Activated CD4-positive, alpha-beta T cell treated with anti-CD3 and anti-CD28 coated beads, Interleukin-2, amount 50 U/mL, for 4 hours (primary cell): ENCODE results near the gene GPD1.
A peak's percentile ranks its signal among the peaks of the same experiment; 100 is the strongest.

Experiments used
- DNase-seq, 2 experiments: peaks; one replicate each; pipeline ENCODE4 v3.0.0-alpha.2; 2020

GPD1 gene

GRCh38 chr12:50103767-50104321 lies at the start of gene GPD1:
Gene GPD1 (plus strand): TSS chr12:50104008. CDS start chr12:50104051, 43 bp downstream.
- no peak for DNase-seq

- DNase-seq = peak; percentile 46 to 56
Measured at GRCh38 chr12:50055831-50056638, 47.8 kb upstream of the GPD1 start.

GRCh38 chr12:50056639-50056976 lies 47.2 kb upstream of the GPD1 start:
- no peak for DNase-seq

DNA sequence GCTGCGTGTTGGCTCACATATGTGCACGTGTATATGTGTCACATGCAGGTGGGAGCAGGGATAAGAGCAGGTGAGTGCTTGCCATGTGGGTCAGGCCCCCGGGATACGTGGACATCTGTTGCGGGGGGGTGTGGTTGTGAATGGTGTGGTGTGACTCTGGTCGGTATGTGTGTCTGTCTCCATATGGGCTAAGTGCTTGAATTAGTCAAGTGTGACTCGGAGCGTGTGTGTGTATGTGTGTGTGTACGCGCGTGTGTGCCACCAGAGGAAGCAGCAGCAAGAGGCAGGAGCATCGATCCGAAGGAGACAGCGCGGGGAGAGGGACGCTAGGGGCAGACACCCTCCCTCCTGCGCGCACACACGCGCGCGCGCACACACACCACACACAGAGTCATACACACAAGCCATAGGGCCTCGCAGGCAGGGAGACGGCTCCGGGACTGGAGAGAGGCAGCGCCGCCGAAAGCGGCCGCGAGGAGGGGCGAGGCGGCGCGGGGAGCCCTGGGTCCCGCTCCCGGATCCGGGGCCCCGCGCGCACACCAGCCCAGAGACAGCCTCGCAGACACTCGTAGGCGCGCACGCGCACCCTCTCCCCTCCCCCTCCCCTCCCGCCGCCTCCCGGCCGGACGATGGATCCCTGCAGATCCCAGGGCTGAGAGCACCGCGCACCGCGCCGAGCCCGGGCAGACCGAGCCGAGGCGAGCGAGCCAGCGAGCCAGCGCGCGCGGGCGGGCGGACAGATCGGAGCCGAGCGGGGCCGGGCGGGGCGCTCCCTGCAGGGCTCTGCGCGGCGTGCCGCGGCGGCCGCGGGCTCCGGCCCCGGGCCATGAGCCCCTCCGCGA lies 46.6 kb upstream of the GPD1 start, which contains the start of gene ASIC1:
Gene ASIC1, plus strand, starts transcription at position 597 of the 842 bp plus-strand sequence. CDS start 1,171 bp downstream, outside the sequence.
- DNase-seq = peak; percentile 38 to 42

- no peak for DNase-seq
Measured at GRCh38 chr12:50057896-50058670, 45.7 kb upstream of the GPD1 start.

DNA sequence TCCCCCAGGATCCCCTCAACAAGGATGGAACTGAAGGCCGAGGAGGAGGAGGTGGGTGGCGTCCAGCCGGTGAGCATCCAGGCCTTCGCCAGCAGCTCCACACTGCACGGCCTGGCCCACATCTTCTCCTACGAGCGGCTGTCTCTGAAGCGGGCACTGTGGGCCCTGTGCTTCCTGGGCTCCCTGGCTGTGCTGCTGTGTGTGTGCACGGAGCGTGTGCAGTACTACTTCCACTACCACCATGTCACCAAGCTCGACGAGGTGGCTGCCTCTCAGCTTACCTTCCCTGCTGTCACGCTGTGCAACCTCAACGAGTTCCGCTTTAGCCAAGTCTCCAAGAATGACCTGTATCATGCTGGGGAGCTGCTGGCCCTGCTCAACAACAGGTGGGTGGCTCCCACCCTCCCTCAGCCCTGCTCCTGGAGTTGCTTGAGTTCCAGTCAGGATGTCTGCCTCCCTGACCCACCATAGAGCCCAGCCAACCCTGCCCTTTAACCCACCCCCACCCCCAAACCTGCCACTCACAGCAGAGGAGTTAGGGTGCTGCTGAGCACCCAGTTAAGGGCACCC lies 45.0 kb upstream of the GPD1 start:
- no peak for DNase-seq

- DNase-seq = peak; percentile 29 to 37
Measured at GRCh38 chr12:50059440-50060119, 44.2 kb upstream of the GPD1 start.

DNA sequence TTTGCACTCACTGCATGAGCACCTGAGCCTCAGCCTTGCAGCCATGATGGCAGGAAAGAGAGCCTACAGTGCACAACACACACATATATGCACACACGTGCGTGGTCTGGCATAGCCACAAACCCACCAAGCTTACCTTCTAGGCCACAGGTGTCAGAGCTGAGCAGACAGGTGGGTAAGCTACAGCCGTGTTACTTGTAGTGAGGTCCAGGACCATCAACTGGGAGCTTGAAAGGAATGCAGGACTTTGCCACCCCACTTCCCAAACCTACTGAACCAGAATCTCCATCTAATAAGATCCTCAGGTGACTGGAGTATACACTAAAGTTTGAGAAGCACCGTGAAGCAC lies 43.7 kb upstream of the GPD1 start:
- no peak for DNase-seq

GRCh38 chr12:50061171-50061570 lies 42.6 kb upstream of the GPD1 start:
- DNase-seq = no peak

GRCh38 chr12:50061946-50062686 lies 41.7 kb upstream of the GPD1 start:
- no peak for DNase-seq

DNA sequence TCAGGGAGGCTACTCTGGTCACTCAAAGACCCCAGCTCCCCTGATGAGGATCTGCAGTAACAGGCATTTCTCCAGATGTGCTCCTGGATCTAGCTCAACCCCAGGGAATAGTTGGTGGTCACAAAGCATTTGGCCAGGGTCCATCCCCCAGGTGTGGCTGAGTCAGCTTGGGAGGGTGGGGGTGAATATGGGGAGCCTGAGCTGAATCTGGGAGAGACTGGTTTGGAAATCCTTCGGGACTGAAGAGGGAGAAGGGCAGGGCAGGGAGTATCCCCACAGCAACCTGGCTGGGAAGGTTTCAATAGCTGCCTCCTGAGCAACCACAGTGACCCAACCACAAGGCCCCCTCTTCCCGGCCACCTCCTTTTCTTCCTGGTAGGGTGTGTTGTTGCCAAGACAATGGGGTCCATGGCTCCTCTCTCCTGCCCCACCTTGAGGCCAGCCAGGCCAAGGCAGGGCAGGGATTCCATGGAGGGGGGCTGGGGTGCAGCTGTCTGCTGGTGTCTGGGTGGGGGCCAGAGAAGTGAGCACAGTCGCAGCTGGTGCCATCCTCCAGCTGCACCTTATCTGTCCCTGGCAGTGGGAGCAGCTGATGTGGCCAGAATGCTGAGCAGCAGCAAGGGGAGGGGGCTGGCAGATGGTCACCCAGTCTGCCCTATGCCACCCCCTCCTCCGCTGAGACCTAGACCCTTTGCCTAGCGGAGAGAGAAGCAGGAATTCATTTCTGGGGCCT lies 40.9 kb upstream of the GPD1 start:
- DNase-seq = no peak

GRCh38 chr12:50065726-50066310 lies 38.0 kb upstream of the GPD1 start:
- no peak for DNase-seq

DNA sequence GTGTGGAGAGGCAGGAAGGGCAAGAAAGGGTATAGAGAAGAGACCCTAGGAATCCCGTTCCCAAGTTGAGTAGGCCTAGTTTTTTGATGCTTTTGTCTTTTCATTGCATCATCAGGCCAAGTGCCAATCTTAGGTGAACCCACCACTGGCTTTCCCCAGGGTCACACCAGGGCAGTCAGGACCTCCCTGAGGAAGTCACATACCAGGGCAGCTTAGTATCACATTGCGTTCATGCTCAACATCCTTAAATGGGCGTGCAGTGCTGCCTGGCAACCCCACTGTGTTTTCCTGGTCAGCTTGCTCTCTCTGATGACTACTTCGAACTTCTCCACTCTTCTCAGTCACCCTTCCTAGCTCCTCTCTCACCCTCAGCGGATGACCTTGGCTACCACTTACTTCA lies 37.4 kb upstream of the GPD1 start:
- no peak for DNase-seq

- DNase-seq = no peak
Measured at GRCh38 chr12:50069069-50069468, 34.7 kb upstream of the GPD1 start.

- DNase-seq = no peak
Measured at GRCh38 chr12:50069539-50069938, 34.3 kb upstream of the GPD1 start.

DNA sequence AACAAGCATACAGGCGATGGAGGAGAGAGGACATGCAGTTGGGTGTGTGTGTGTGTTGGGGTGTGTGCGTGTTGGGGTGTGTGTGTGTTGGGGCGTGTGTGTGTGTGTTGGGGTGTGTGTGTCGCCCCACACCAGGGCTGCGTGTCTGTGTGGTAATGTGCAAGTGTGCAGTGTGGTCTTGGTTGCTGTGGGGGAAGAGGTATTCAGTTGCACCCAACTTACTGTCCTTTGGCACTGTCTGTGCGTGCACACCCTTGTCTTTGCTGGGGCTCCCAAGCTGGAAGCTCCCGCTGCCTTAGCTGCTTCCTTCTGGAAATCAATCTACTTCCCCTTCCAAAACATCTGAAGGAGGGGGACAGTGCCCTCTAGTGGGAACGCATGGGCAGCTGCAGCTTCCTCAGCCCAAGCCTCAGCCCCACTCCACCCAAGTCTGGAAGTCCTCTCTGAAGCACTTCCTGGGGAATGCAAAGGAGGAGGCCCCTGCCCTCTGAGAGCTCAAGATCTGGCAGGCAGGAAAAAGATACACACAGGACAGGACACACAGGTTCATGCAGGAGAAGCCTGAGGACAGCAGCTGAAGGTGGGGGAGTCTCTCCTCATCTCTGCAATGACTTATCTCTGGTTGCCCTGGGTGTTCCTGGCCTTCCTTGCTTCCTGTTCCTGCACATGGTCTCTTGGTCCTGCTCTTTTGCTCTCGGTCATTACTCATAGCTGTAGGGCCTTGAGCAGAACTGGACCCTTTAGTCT lies 33.3 kb upstream of the GPD1 start:
- DNase-seq = peak; percentile 41 to 54

- DNase-seq = no peak
Measured at GRCh38 chr12:50072198-50072907, 31.5 kb upstream of the GPD1 start.

DNA sequence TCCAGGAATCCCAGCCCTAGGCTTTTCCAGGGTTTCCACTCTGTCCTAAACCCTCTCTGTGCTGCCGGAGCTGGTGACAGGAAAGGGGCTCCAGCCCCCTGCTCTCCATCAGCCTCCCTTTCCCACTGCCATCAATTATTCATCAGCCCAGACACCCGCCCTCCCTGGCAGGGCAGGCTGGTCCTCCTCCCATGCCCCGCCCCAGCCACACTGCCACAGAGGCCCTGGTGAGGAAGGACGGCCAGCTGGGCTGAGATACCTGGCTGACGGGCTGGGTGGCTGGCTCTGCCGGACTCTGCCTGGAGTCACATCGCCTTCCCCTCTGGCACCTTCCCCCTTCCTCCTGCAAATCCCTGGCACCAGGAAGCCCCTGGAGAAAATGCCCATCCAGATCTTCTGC lies 30.6 kb upstream of the GPD1 start:
- no peak for DNase-seq

GRCh38 chr12:50073712-50074111 lies 30.1 kb upstream of the GPD1 start:
- DNase-seq = no peak
